GM12864 (cell line): ENCODE results near the gene VPS26C.
"Not testable (repeated sequence)": the region's sequence is repeated elsewhere in the genome, so short reads cannot be mapped to it uniquely, and the experiment has no call there.

Experiments
- DNase-seq: peaks from one replicate; pipeline ENCODE4 v3.0.0-alpha.2; 2011; ENCODE audit warnings: low read depth
- H3K4me3 ChIP-seq: 2 replicates; pipeline ENCODE4 v1.5.1; 2011; ENCODE audit warnings: mild to moderate bottlenecking, low read depth, low read length, control low read depth
- TF ChIP-seq, protein P1 (sequence below): IDR thresholded peaks from 2 replicates; pipeline ENCODE4 v1.5.1; 2011; ENCODE audit warnings: low read depth, mild to moderate bottlenecking, moderate library complexity, low read length, control low read depth, inconsistent platforms; ENCODE audit errors: missing control alignments

The VPS26C gene

DNA sequence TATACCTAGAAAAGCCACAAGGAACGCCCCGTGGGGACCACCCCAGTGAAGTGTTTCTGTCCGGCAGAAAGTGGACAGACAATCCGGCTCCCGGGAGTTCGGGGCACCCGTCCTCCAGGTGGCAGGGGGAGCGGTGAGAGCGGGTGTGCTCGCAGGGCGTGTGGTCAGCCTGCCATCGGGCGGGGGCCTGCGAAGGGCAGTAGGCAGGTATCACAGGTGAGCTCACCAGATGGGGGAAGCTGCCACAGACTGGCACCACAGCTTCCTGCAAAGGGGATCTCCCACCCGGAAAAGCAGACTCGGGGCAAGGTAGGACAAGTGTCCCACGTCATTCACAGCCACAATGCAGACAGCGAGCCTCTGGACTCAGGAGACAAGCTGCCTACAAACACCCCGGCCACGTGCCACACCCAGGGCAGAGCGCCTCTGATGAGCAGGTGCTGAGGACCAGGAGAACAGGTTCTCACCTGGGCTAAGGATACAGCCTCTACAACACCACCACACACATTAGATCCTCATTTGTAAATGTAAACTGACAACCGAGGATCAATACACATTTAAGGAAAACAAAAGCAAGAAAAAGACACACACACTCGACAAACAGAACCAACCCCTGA is 36.4 kb downstream of the VPS26C start:
- H3K4me3 ChIP-seq: no peak overlapping the region
- TF ChIP-seq, protein P1, sequence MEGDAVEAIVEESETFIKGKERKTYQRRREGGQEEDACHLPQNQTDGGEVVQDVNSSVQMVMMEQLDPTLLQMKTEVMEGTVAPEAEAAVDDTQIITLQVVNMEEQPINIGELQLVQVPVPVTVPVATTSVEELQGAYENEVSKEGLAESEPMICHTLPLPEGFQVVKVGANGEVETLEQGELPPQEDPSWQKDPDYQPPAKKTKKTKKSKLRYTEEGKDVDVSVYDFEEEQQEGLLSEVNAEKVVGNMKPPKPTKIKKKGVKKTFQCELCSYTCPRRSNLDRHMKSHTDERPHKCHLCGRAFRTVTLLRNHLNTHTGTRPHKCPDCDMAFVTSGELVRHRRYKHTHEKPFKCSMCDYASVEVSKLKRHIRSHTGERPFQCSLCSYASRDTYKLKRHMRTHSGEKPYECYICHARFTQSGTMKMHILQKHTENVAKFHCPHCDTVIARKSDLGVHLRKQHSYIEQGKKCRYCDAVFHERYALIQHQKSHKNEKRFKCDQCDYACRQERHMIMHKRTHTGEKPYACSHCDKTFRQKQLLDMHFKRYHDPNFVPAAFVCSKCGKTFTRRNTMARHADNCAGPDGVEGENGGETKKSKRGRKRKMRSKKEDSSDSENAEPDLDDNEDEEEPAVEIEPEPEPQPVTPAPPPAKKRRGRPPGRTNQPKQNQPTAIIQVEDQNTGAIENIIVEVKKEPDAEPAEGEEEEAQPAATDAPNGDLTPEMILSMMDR: no peak
- no peak for DNase-seq

DNA sequence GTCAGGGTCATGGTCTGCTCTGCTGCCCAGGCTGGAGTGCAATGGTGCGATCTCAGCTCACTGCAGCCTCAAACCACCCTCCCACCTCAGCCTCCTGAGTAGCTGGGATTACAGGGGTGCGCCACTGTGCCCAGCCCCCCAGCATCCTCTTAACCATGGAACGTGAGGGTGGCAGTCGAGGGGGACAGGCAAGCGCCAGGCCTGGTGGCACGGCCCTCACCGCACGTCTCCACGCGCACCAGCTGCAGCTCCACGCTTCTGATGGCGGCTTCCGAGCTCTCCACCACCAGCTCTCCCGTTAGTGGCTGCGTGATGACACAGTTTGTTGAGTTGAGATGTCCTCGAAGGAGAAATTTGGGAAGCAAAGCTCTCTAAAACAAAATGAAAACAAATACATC is 39.1 kb downstream of the VPS26C start:
- no peak overlapping the region for H3K4me3 ChIP-seq
- TF ChIP-seq, protein P1: no peak
- DNase-seq: no peak

GRCh38 chr21:37227071-37228002 is 39.8 kb downstream of the VPS26C start:
- no peak for DNase-seq
- TF ChIP-seq, protein P1: no peak
- no peak overlapping the region for H3K4me3 ChIP-seq

DNA sequence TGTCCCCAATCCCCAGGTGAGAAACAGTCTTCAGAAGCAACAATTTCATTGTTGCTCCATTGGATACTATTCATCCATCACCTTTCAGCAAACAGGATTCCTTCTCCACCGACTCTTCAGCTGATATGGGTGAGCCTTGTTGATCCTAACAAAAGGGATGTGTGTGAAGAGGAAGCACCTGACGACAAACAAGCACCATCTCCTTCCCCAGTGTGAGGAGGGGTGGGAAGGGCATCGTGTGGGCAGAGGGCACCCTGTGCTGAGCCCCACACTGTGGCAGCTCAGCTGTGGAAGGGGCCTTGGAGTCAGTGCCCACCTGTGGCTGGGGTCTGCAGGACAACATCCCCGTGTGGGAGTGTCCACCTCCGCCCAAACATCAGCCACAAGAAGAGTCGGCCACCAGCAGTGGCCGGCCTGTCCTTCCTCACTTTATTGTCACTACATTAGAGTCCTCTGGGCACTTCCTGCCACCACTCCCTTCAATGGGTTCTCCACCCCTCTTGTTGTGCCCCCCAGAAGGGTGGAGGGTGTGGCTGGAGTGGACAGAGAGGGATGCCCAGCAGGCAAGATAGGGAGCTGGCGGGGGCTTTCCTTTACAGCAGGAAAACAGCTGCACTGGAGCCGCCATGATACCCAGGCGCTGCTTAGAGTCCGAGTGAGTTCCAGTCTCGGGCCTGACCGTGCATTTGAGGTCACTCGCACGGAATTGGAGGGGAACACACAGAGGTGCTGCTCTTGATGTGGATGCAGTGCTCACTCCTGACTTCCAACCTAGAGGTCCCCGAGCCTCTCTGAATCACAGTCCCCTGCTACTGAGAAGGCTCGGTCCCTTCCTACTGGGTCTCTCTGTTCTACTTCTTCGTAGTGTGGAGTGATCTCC is 40.9 kb downstream of the VPS26C start:
- DNase-seq: no peak
- TF ChIP-seq, protein P1: no peak
- H3K4me3 ChIP-seq: no peak overlapping the region

DNA sequence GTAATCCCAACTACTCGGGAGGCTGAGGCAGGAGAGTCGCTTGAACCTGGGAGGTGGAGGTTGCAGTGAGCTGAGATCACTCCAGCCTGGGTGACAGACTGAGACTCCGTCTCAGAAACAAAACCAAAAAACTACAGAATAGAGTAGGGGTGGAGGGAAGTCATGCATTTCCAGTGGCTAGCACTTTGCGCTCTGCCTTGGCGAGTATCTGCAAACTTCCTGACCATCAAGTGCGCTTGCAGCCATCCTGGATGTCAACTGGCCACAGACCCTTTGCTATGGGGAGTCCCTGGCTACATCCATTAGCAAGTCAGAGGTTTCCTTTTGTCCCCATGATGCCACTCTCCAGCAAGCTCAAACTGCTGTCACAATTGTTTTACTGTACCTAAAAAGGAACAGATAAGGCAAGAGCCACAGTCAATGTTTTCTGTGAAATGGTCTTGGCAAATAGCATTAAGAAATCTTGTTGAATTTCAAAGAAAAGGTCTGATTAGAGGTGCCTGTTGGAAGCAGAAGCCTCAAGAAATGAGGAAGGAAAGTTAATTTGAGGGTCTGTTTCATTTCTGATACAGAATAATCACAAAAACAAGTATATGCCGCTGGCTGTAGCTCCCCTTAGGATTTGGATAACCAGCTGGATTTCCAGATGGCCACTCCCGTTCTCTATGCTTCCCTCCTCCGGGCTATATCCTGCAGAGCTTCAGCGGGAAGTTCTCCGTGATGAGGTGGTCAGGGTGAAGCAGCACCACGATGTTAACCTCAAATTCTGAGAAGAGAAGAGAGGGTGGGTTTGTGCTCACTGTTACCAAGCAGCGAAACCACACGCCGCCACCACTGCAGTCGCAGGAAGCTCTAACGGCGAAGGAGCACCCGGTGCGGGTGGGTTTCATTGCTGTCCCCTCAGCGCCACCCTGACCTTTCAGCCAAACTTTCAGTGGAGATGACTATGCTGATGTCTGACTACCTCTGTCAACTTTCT is 42.0 kb downstream of the VPS26C start:
- no peak overlapping the region for H3K4me3 ChIP-seq
- no peak for DNase-seq
- TF ChIP-seq, protein P1: no peak

- H3K4me3 ChIP-seq: no peak overlapping the region
- TF ChIP-seq, protein P1: no peak
- no peak for DNase-seq
Measured at GRCh38 chr21:37223804-37224345, 43.3 kb downstream of the VPS26C start.

- DNase-seq, H3K4me3 ChIP-seq: not testable (repeated sequence)
Measured at GRCh38 chr21:37222248-37222647, 44.9 kb downstream of the VPS26C start.
